ENCODE measurements around the gene EME1. TPM values are rescaled to one million over a fixed set of nuclear protein-coding genes. Genes with fewer than 3 reads are reported as not detected.

The EME1 gene
- total RNA-seq: 1.4 and 8.1 TPM in 2 replicates

GRCh38 chr17:50372758-50373556 lies at the start of gene EME1, which contains the start of gene MRPL27:
Gene EME1 (plus strand): TSS chr17:50373229. CDS start chr17:50375209, 1,980 bp downstream.
Gene MRPL27 (minus strand): TSS chr17:50373184. CDS start chr17:50373170, 14 bp downstream.

GRCh38 chr17:50345432-50346312 lies 27.4 kb upstream of the EME1 start, which contains the start of gene XYLT2:
Gene XYLT2 (plus strand): TSS chr17:50346126. CDS start chr17:50346141, 15 bp downstream.

DNA sequence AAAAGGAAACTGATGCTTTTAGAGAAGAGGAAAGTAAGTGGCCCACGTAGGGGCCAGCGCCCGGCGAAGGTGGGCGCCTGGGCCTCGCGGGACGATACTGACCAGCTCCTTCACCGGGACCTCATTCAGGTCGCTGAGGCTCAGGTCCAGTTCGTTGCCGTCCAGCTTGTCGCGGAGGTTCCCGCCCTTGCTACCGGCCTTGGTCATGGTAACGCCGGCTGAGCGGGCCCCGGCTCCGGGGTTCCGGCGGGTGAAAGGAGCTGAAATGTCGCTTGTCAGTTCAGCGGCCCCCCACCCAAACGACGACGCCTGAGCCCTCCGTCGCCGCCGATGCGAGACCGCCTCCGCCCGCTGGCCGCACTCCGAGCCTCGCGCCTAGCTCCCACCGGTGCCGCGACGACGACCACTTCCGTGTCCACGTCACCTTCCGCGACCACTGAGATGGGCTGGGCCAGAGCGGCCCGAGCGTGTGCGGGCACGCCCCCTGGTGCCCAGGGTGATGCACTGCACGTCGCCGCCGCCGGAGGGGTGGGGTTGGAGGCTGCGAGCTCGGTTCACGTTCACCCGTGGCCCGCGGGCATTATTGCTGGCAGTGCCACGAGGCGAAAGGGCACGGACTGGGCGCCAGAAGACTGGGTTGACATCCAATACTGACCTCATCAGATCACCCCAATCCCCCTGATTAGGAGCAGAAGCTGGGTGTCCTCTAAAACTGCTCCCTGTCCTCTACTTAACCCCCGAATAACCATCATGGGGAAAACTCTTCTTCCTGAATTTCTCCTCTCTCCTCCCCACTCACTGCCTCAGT lies 24.3 kb downstream of the EME1 start, which contains the start of gene LRRC59:
TSS of gene LRRC59 (minus strand) at position 413 of the 808 bp plus-strand sequence. CDS start at position 207, 206 bp downstream.

GRCh38 chr17:50425682-50426471 lies 52.8 kb downstream of the EME1 start, which contains the start of gene ACSF2:
Gene ACSF2 (plus strand): TSS chr17:50426218. CDS start chr17:50426262, 44 bp downstream.

Other genes with a start within 250 kb of the EME1 start
- 5.9 and 10.9 TPM in 2 replicates for gene SAMD14, start 243.1 kb upstream of the EME1 start, total RNA-seq
- 31.3 and 32.2 TPM in 2 replicates for gene PPP1R9B, start 222.6 kb upstream of the EME1 start, total RNA-seq
- gene SGCA, start 207.2 kb upstream of the EME1 start, total RNA-seq: not detected in 2 replicates
- 1,305 and 4,416 TPM in 2 replicates for gene COL1A1, start 171.6 kb upstream of the EME1 start, total RNA-seq
- 8.0 and 11.0 TPM in 2 replicates for gene TMEM92, start 98.8 kb upstream of the EME1 start, total RNA-seq
- 43.3 and 54.0 TPM in 2 replicates for gene XYLT2, start 27.1 kb upstream of the EME1 start, total RNA-seq
- 90.3 and 118 TPM in 2 replicates for gene MRPL27, start within 50 bp of the EME1 start, total RNA-seq
- gene LRRC59, start 24.3 kb downstream of the EME1 start, total RNA-seq: 72.4 and 218 TPM in 2 replicates
- 8.8 and 21.2 TPM in 2 replicates for gene ACSF2, start 53.0 kb downstream of the EME1 start, total RNA-seq
- not detected in 2 replicates for gene CHAD, start 95.7 kb downstream of the EME1 start, total RNA-seq
- gene RSAD1, start 105.6 kb downstream of the EME1 start, total RNA-seq: 23.1 and 27.8 TPM in 2 replicates
- 0.76 and 0.98 TPM in 2 replicates for gene MYCBPAP, start 135.2 kb downstream of the EME1 start, total RNA-seq
- gene EPN3, start 159.5 kb downstream of the EME1 start, total RNA-seq: 0.33 and 0.76 TPM in 2 replicates
- gene SPATA20, start 173.9 kb downstream of the EME1 start, total RNA-seq: 61.6 and 120 TPM in 2 replicates
- under 0.01 and 0.38 TPM in 2 replicates for gene CACNA1G, start 187.5 kb downstream of the EME1 start, total RNA-seq

Data from mesangial cell (primary cell).